Measurements from ENCODE around the gene MNT.

The MNT gene

GRCh38 chr17:2415081-2415480, 14.2 kb upstream of the MNT start:
- no peak for DNase-seq (ENCODE audit: low read depth)

- no peak for DNase-seq (ENCODE audit: low read depth)
Observed at GRCh38 chr17:2414446-2415064, 13.7 kb upstream of the MNT start.

GRCh38 chr17:2412561-2413021, 11.7 kb upstream of the MNT start:
- DNase-seq (ENCODE audit: low read depth): peak; percentile 54

GRCh38 chr17:2410951-2411350, 10.1 kb upstream of the MNT start:
- no peak for DNase-seq (ENCODE audit: low read depth)

GRCh38 chr17:2406903-2407790, 6.3 kb upstream of the MNT start:
- DNase-seq (ENCODE audit: low read depth): peak; percentile 84

- DNase-seq (ENCODE audit: low read depth): no peak
Observed at GRCh38 chr17:2406271-2406902, 5.5 kb upstream of the MNT start.

- DNase-seq (ENCODE audit: low read depth): peak; percentile 94
Observed at GRCh38 chr17:2405247-2405926, 4.5 kb upstream of the MNT start.

GRCh38 chr17:2403044-2403443, 2.2 kb upstream of the MNT start:
- DNase-seq (ENCODE audit: low read depth): no peak

- no peak for DNase-seq (ENCODE audit: low read depth)
Observed at GRCh38 chr17:2402544-2402943, 1.7 kb upstream of the MNT start.

- peak; percentile 99 for DNase-seq (ENCODE audit: low read depth)
Observed at GRCh38 chr17:2401426-2402221, 764 bp upstream of the MNT start.

- DNase-seq (ENCODE audit: low read depth): no peak
Observed at GRCh38 chr17:2400474-2400866, 390 bp downstream of the MNT start.

- DNase-seq (ENCODE audit: low read depth): peak; percentile 96
Observed at GRCh38 chr17:2399572-2400473, 1.0 kb downstream of the MNT start.

- peak; percentile 60 for DNase-seq (ENCODE audit: low read depth)
Observed at GRCh38 chr17:2398655-2399571, 1.9 kb downstream of the MNT start.

GRCh38 chr17:2398182-2398581, 2.7 kb downstream of the MNT start:
- DNase-seq (ENCODE audit: low read depth): no peak

GRCh38 chr17:2397247-2398171, 3.4 kb downstream of the MNT start:
- DNase-seq (ENCODE audit: low read depth): no peak

- DNase-seq (ENCODE audit: low read depth): peak; percentile 96
Observed at GRCh38 chr17:2396568-2397246, 4.2 kb downstream of the MNT start.

GRCh38 chr17:2396192-2396567, 4.7 kb downstream of the MNT start:
- no peak for DNase-seq (ENCODE audit: low read depth)

Measured in GM04504 (cell line).